ENCODE data around the gene SEPHS2.

The SEPHS2 gene

DNA sequence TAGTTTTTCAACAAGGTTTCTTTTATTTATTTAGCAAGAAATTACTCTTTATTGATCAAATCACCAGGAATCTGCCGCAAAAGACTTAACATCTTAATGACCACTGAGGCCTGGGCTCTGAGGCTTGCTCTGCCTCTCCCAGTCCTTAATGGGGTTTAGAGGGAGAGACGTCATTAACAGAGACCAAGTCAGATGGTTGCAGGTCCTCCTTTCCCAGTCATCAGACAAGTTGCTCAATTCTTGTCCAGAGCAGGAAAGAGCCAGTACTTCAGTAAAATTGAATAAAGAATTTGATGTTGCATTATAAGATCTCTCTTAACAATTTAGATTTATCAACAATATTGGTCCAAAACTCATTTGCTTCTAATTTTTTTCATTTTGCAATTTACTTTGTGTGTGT is 2.0 kb downstream of the SEPHS2 start:
- no peak for TF ChIP-seq POLR2AphosphoS5 (IDR thresholded peaks at IDR 0.05; ENCODE audit: low read depth)
- TF ChIP-seq CTCF (IDR thresholded peaks at IDR 0.05; ENCODE audit: insufficient read depth, low read length) = no peak
- no peak for TF ChIP-seq GABPA (IDR thresholded peaks at IDR 0.05; ENCODE audit: low read depth)
- no peak for TF ChIP-seq REST (IDR thresholded peaks at IDR 0.05; ENCODE audit: insufficient replicate concordance, low read depth)
- TF ChIP-seq SPI1 (IDR thresholded peaks at IDR 0.05; ENCODE audit: borderline replicate concordance, low read depth) = no peak
- Histone ChIP-seq H3K27me3 (ENCODE audit: insufficient read depth, poor library complexity, severe bottlenecking) (no peaks in the 10 kb centered on the region), H3K27ac (replicated peaks) (no peak overlapping the region), H3K4me3 (replicated peaks; ENCODE audit: insufficient read depth, low read length) (peak overlapping the region; percentile 64)
- DNase-seq (ENCODE audit: low read depth in 1 of 2, low spot score in 1 of 2) = no peak

DNA sequence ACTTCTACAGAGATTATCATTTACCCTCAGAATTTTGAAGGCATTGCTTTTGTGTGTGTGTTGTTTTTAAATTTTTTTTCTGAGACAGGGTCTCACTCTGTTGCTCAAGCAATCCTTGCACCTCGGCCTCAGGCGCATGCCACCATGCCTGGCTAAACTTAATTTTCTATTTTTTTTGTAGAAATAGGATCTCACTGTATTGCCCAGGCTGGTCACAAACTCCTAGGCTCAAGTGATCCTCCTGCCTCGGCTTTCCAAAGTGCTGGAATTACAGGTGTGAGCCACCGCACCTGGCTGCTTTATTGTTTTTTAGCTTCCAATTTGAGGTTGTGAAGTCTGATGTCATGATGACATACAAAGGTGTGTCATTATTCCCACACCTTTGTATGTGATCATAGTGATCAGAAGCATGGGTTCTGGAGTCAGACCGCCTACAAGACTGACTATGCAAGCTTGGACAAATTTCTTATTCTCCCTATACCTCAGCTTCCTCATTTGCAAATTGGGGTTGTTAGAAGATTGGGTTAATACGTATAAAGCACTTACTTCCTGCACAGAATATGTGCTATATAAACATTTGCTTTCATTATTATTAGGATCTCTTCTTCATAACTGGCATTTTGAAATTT is 5.8 kb downstream of the SEPHS2 start:
- Histone ChIP-seq H3K27ac (replicated peaks) (no peak overlapping the region), H3K27me3 (ENCODE audit: insufficient read depth, poor library complexity, severe bottlenecking) (no peaks in the 10 kb centered on the region), H3K4me3 (replicated peaks; ENCODE audit: insufficient read depth, low read length) (no peak overlapping the region)
- no peak for TF ChIP-seq SPI1 (IDR thresholded peaks at IDR 0.05; ENCODE audit: borderline replicate concordance, low read depth)
- no peak for TF ChIP-seq CTCF (IDR thresholded peaks at IDR 0.05; ENCODE audit: insufficient read depth, low read length)
- no peak for TF ChIP-seq POLR2AphosphoS5 (IDR thresholded peaks at IDR 0.05; ENCODE audit: low read depth)
- no peak for TF ChIP-seq GABPA (IDR thresholded peaks at IDR 0.05; ENCODE audit: low read depth)
- no peak for TF ChIP-seq REST (IDR thresholded peaks at IDR 0.05; ENCODE audit: insufficient replicate concordance, low read depth)
- DNase-seq (ENCODE audit: low read depth in 1 of 2, low spot score in 1 of 2) = peak in 1 of 2 experiments; percentile 22

GRCh38 chr16:30438835-30439234 is 6.8 kb downstream of the SEPHS2 start:
- Histone ChIP-seq H3K27ac (replicated peaks) (no peak overlapping the region), H3K27me3 (ENCODE audit: insufficient read depth, poor library complexity, severe bottlenecking) (no peaks in the 10 kb centered on the region), H3K4me3 (replicated peaks; ENCODE audit: insufficient read depth, low read length) (no peak overlapping the region)
- DNase-seq (ENCODE audit: low read depth in 1 of 2, low spot score in 1 of 2) = no peak
- TF ChIP-seq POLR2AphosphoS5 (IDR thresholded peaks at IDR 0.05; ENCODE audit: low read depth) = no peak
- TF ChIP-seq REST (IDR thresholded peaks at IDR 0.05; ENCODE audit: insufficient replicate concordance, low read depth) = no peak
- no peak for TF ChIP-seq GABPA (IDR thresholded peaks at IDR 0.05; ENCODE audit: low read depth)
- TF ChIP-seq CTCF (IDR thresholded peaks at IDR 0.05; ENCODE audit: insufficient read depth, low read length) = no peak

Measured in HL-60 (cell line).